ENCODE measurements around the gene MEGF9. TPM values are rescaled to one million over a fixed set of nuclear protein-coding genes. Genes with fewer than 3 reads are reported as not detected.
A peak's percentile ranks its signal among the peaks of the same experiment; 100 is the strongest.

The MEGF9 gene
- total RNA-seq, 1 donor from 2014 or later = 17.7 TPM

DNA sequence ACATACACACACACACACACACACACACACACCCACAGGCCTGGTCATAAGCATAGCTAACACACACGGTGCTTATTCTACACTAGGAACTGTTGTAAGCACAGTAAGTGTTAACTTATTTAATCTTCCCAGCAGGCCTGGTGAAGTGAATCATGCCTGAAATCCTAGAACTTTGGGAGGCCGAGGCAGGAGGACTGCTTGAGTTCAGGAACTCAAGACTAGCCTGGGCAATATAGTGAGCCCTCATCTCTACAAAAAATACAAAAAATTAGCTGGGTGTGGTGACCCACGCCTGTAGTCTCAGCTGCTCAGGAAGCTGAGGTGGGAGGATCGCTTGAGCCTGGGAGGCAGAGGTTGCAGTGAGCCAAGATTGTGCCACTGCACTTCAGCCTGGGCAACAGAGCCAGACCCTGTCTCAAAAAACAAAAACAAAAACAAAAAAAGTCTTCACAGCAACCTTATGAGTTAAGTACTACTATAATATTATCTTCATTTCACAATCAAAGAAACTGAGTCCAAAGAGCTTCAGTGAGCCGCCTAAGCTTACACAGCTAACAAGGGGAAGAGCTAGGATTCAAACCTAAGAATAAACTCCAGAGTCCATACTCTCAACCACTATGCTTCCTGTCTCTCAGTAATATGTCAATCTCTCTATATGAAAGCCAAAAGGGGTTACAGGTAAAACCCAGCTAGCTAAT lies 2.3 kb downstream of the MEGF9 start:
- Mint-ChIP-seq H3K4me1 (ENCODE audit: low read depth, unreplicated experiment) (peaks cover 7% of the 10 kb centered on the region), H3K27me3 (ENCODE audit: low read depth, unreplicated experiment) (no peaks in the 10 kb centered on the region), H3K4me3 (ENCODE audit: unreplicated experiment) (peak overlapping the region; percentile 84), H3K27ac (ENCODE audit: unreplicated experiment) (no peak overlapping the region), H3K36me3 (ENCODE audit: low read depth, unreplicated experiment) (no peaks in the 10 kb centered on the region), H3K9me3 (ENCODE audit: unreplicated experiment) (no peaks in the 10 kb centered on the region)
- Histone ChIP-seq H2AFZ (ENCODE audit: low read depth, low read length) (no peak overlapping the region), H3K4me1 (ENCODE audit: insufficient read depth, low read length) (peaks cover 13% of the 10 kb centered on the region), H3K79me2 (ENCODE audit: insufficient read depth, low read length) (peaks cover 51% of the 10 kb centered on the region), H4K20me1 (ENCODE audit: insufficient read depth, low read length) (peaks cover 20% of the 10 kb centered on the region), H3K4me2 (ENCODE audit: low read length) (peak overlapping the region; percentile 95), H3K9me3 (ENCODE audit: insufficient read depth, low read depth, low read length) (no peaks in the 10 kb centered on the region), H3K4me3 (ENCODE audit: insufficient read depth, low read depth, low read length) (peak overlapping the region; percentile 76), H3K27ac (ENCODE audit: low read depth, low read length) (no peak overlapping the region), H3K36me3 (ENCODE audit: insufficient read depth, low read length) (no peaks in the 10 kb centered on the region), H3K9ac (ENCODE audit: low read length) (peak overlapping the region; percentile 92), H3K27me3 (ENCODE audit: insufficient read depth, low read length) (no peaks in the 10 kb centered on the region)
- TF ChIP-seq, protein P1, sequence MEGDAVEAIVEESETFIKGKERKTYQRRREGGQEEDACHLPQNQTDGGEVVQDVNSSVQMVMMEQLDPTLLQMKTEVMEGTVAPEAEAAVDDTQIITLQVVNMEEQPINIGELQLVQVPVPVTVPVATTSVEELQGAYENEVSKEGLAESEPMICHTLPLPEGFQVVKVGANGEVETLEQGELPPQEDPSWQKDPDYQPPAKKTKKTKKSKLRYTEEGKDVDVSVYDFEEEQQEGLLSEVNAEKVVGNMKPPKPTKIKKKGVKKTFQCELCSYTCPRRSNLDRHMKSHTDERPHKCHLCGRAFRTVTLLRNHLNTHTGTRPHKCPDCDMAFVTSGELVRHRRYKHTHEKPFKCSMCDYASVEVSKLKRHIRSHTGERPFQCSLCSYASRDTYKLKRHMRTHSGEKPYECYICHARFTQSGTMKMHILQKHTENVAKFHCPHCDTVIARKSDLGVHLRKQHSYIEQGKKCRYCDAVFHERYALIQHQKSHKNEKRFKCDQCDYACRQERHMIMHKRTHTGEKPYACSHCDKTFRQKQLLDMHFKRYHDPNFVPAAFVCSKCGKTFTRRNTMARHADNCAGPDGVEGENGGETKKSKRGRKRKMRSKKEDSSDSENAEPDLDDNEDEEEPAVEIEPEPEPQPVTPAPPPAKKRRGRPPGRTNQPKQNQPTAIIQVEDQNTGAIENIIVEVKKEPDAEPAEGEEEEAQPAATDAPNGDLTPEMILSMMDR (IDR thresholded peaks at IDR 0.05; ENCODE audit: insufficient read depth, low read depth, low read length) = no peak
- TF ChIP-seq EZH2 (IDR thresholded peaks at IDR 0.05; ENCODE audit: insufficient read depth, low read length) = no peak
- DNase-seq (ENCODE audit: low read depth) (no peak), FAIRE-seq (no peak)

GRCh38 chr9:120711354-120711753 lies 2.9 kb downstream of the MEGF9 start:
- Histone ChIP-seq H2AFZ (ENCODE audit: low read depth, low read length) (no peak overlapping the region), H3K27me3 (ENCODE audit: insufficient read depth, low read length) (no peaks in the 10 kb centered on the region), H3K27ac (ENCODE audit: low read depth, low read length) (no peak overlapping the region), H3K9me3 (ENCODE audit: insufficient read depth, low read depth, low read length) (no peaks in the 10 kb centered on the region), H3K4me1 (ENCODE audit: insufficient read depth, low read length) (peaks cover 13% of the 10 kb centered on the region), H3K79me2 (ENCODE audit: insufficient read depth, low read length) (peaks cover 53% of the 10 kb centered on the region), H3K36me3 (ENCODE audit: insufficient read depth, low read length) (no peaks in the 10 kb centered on the region), H4K20me1 (ENCODE audit: insufficient read depth, low read length) (peaks cover 20% of the 10 kb centered on the region), H3K4me2 (ENCODE audit: low read length) (peak overlapping the region; percentile 95), H3K9ac (ENCODE audit: low read length) (no peak overlapping the region), H3K4me3 (ENCODE audit: insufficient read depth, low read depth, low read length) (no peak overlapping the region)
- no peak overlapping the region for H3K27ac Mint-ChIP-seq (ENCODE audit: unreplicated experiment)
- TF ChIP-seq EZH2 (IDR thresholded peaks at IDR 0.05; ENCODE audit: insufficient read depth, low read length) = no peak
- TF ChIP-seq, protein P1 (IDR thresholded peaks at IDR 0.05; ENCODE audit: insufficient read depth, low read depth, low read length) = no peak
- H3K4me3 Mint-ChIP-seq (ENCODE audit: unreplicated experiment) = no peak overlapping the region
- peaks cover 7% of the 10 kb centered on the region for H3K4me1 Mint-ChIP-seq (ENCODE audit: low read depth, unreplicated experiment)
- H3K9me3 Mint-ChIP-seq (ENCODE audit: unreplicated experiment) = no peaks in the 10 kb centered on the region
- no peaks in the 10 kb centered on the region for H3K36me3 Mint-ChIP-seq (ENCODE audit: low read depth, unreplicated experiment)
- no peaks in the 10 kb centered on the region for H3K27me3 Mint-ChIP-seq (ENCODE audit: low read depth, unreplicated experiment)
- no peak for FAIRE-seq
- no peak for DNase-seq (ENCODE audit: low read depth)

All from astrocyte (in vitro differentiated cells and primary cell).